ENCODE data around the gene ARHGEF10L. TPM values are rescaled to one million over a fixed set of nuclear protein-coding genes. Genes with fewer than 3 reads are reported as not detected.

Gene ARHGEF10L
- total RNA-seq, 1 donor from 2014 or later, result not detected

- intact Hi-C loops (cut with micrococcal nuclease), result no loop called here
- Mint-ChIP-seq H3K36me3 (ENCODE audit: low read depth) (no peaks in the 10 kb centered on the region), H3K27ac (no peak overlapping the region), H3K4me1 (ENCODE audit: low read depth) (no peaks in the 10 kb centered on the region), H3K27me3 (ENCODE audit: insufficient read depth) (peaks cover 2% of the 10 kb centered on the region), H3K9me3 (no peaks in the 10 kb centered on the region), H3K4me3 (no peak overlapping the region)
- no peak for DNase-seq (ENCODE audit: low spot score)
These were observed 180.4 kb downstream of the ARHGEF10L start for GRCh38 chr1:17719874-17720273.

- Mint-ChIP-seq H3K27ac (no peak overlapping the region), H3K27me3 (ENCODE audit: insufficient read depth) (peaks cover 2% of the 10 kb centered on the region), H3K9me3 (no peaks in the 10 kb centered on the region), H3K4me3 (no peak overlapping the region), H3K36me3 (ENCODE audit: low read depth) (no peaks in the 10 kb centered on the region), H3K4me1 (ENCODE audit: low read depth) (no peaks in the 10 kb centered on the region)
- DNase-seq (ENCODE audit: low spot score), result no peak
- intact Hi-C loops (cut with micrococcal nuclease), result no loop called here
These were observed 181.9 kb downstream of the ARHGEF10L start for GRCh38 chr1:17721444-17721843.

- Mint-ChIP-seq H3K4me3 (no peak overlapping the region), H3K27me3 (ENCODE audit: insufficient read depth) (peaks cover 2% of the 10 kb centered on the region), H3K4me1 (ENCODE audit: low read depth) (no peaks in the 10 kb centered on the region), H3K9me3 (no peaks in the 10 kb centered on the region), H3K36me3 (ENCODE audit: low read depth) (no peaks in the 10 kb centered on the region), H3K27ac (no peak overlapping the region)
- DNase-seq (ENCODE audit: low spot score), result no peak
- intact Hi-C loops (cut with micrococcal nuclease), result no loop called here
These were observed 184.2 kb downstream of the ARHGEF10L start for GRCh38 chr1:17723684-17724083.

GRCh38 chr1:17724150-17724549 is 184.7 kb downstream of the ARHGEF10L start:
- DNase-seq (ENCODE audit: low spot score), result no peak
- H3K4me1 Mint-ChIP-seq (ENCODE audit: low read depth), result no peaks in the 10 kb centered on the region
- H3K27me3 Mint-ChIP-seq (ENCODE audit: insufficient read depth), result peaks cover 2% of the 10 kb centered on the region
- no peak overlapping the region for H3K27ac Mint-ChIP-seq
- intact Hi-C loops (cut with micrococcal nuclease), result no loop called here
- H3K9me3 Mint-ChIP-seq, result no peaks in the 10 kb centered on the region
- no peaks in the 10 kb centered on the region for H3K36me3 Mint-ChIP-seq (ENCODE audit: low read depth)
- no peak overlapping the region for H3K4me3 Mint-ChIP-seq

- Mint-ChIP-seq H3K27ac (no peak overlapping the region), H3K36me3 (ENCODE audit: low read depth) (no peaks in the 10 kb centered on the region), H3K9me3 (no peaks in the 10 kb centered on the region), H3K4me1 (ENCODE audit: low read depth) (no peaks in the 10 kb centered on the region), H3K27me3 (ENCODE audit: insufficient read depth) (peaks cover 2% of the 10 kb centered on the region), H3K4me3 (no peak overlapping the region)
- intact Hi-C loops (cut with micrococcal nuclease), result no loop called here
- no peak for DNase-seq (ENCODE audit: low spot score)
These were observed 185.7 kb downstream of the ARHGEF10L start for GRCh38 chr1:17725084-17725719.

GRCh38 chr1:17725811-17726582 is 186.5 kb downstream of the ARHGEF10L start:
- no peak for DNase-seq (ENCODE audit: low spot score)
- no peak overlapping the region for H3K27ac Mint-ChIP-seq
- no peaks in the 10 kb centered on the region for H3K36me3 Mint-ChIP-seq (ENCODE audit: low read depth)
- H3K9me3 Mint-ChIP-seq, result no peaks in the 10 kb centered on the region
- H3K4me3 Mint-ChIP-seq, result no peak overlapping the region
- intact Hi-C loops (cut with micrococcal nuclease), result no loop called here
- H3K4me1 Mint-ChIP-seq (ENCODE audit: low read depth), result no peaks in the 10 kb centered on the region
- H3K27me3 Mint-ChIP-seq (ENCODE audit: insufficient read depth), result peaks cover 2% of the 10 kb centered on the region

- Mint-ChIP-seq H3K9me3 (no peaks in the 10 kb centered on the region), H3K4me3 (no peak overlapping the region), H3K36me3 (ENCODE audit: low read depth) (no peaks in the 10 kb centered on the region), H3K27ac (no peak overlapping the region), H3K4me1 (ENCODE audit: low read depth) (no peaks in the 10 kb centered on the region), H3K27me3 (ENCODE audit: insufficient read depth) (no peaks in the 10 kb centered on the region)
- DNase-seq (ENCODE audit: low spot score), result no peak
- intact Hi-C loops (cut with micrococcal nuclease), result no loop called here
These were observed 188.7 kb downstream of the ARHGEF10L start for GRCh38 chr1:17728123-17728712.

- Mint-ChIP-seq H3K27ac (no peak overlapping the region), H3K4me1 (ENCODE audit: low read depth) (no peaks in the 10 kb centered on the region), H3K27me3 (ENCODE audit: insufficient read depth) (no peaks in the 10 kb centered on the region), H3K36me3 (ENCODE audit: low read depth) (no peaks in the 10 kb centered on the region), H3K4me3 (no peak overlapping the region), H3K9me3 (no peaks in the 10 kb centered on the region)
- DNase-seq (ENCODE audit: low spot score), result no peak
- intact Hi-C loops (cut with micrococcal nuclease), result no loop called here
These were observed 189.8 kb downstream of the ARHGEF10L start for GRCh38 chr1:17729248-17729647.

- H3K27me3 Mint-ChIP-seq (ENCODE audit: insufficient read depth), result no peaks in the 10 kb centered on the region
- H3K36me3 Mint-ChIP-seq (ENCODE audit: low read depth), result no peaks in the 10 kb centered on the region
These were observed 190.4 kb downstream of the ARHGEF10L start for GRCh38 chr1:17729909-17730308.

GRCh38 chr1:17731460-17731859 is 192.0 kb downstream of the ARHGEF10L start:
- H3K36me3 Mint-ChIP-seq (ENCODE audit: low read depth), result no peaks in the 10 kb centered on the region
- no peaks in the 10 kb centered on the region for H3K4me1 Mint-ChIP-seq (ENCODE audit: low read depth)
- no peak for DNase-seq (ENCODE audit: low spot score)
- H3K27ac Mint-ChIP-seq, result no peak overlapping the region
- H3K9me3 Mint-ChIP-seq, result no peaks in the 10 kb centered on the region
- no peaks in the 10 kb centered on the region for H3K27me3 Mint-ChIP-seq (ENCODE audit: insufficient read depth)
- H3K4me3 Mint-ChIP-seq, result no peak overlapping the region
- intact Hi-C loops (cut with micrococcal nuclease), result no loop called here

More at GRCh38 chr1:17729909-17730308, 190.4 kb downstream of the ARHGEF10L start:
- H3K9me3 Mint-ChIP-seq, result no peaks in the 10 kb centered on the region
- H3K4me3 Mint-ChIP-seq, result no peak overlapping the region
- no peaks in the 10 kb centered on the region for H3K4me1 Mint-ChIP-seq (ENCODE audit: low read depth)
- H3K27ac Mint-ChIP-seq, result no peak overlapping the region
- intact Hi-C loops (cut with micrococcal nuclease), result no loop called here
- no peak for DNase-seq (ENCODE audit: low spot score)

GRCh38 chr1:17732475-17732874 is 193.0 kb downstream of the ARHGEF10L start:
- H3K27me3 Mint-ChIP-seq (ENCODE audit: insufficient read depth), result no peaks in the 10 kb centered on the region
- no peak for DNase-seq (ENCODE audit: low spot score)
- no peak overlapping the region for H3K4me3 Mint-ChIP-seq
- H3K36me3 Mint-ChIP-seq (ENCODE audit: low read depth), result no peaks in the 10 kb centered on the region
- intact Hi-C loops (cut with micrococcal nuclease), result no loop called here
- no peak overlapping the region for H3K27ac Mint-ChIP-seq
- no peaks in the 10 kb centered on the region for H3K4me1 Mint-ChIP-seq (ENCODE audit: low read depth)
- no peaks in the 10 kb centered on the region for H3K9me3 Mint-ChIP-seq

- Mint-ChIP-seq H3K27me3 (ENCODE audit: insufficient read depth) (no peaks in the 10 kb centered on the region), H3K9me3 (no peaks in the 10 kb centered on the region), H3K4me1 (ENCODE audit: low read depth) (no peaks in the 10 kb centered on the region), H3K4me3 (no peak overlapping the region), H3K27ac (no peak overlapping the region), H3K36me3 (ENCODE audit: low read depth) (no peaks in the 10 kb centered on the region)
- no peak for DNase-seq (ENCODE audit: low spot score)
- intact Hi-C loops (cut with micrococcal nuclease), result no loop called here
These were observed 194.2 kb downstream of the ARHGEF10L start for GRCh38 chr1:17733661-17734060.

- Mint-ChIP-seq H3K9me3 (no peaks in the 10 kb centered on the region), H3K4me1 (ENCODE audit: low read depth) (no peaks in the 10 kb centered on the region), H3K36me3 (ENCODE audit: low read depth) (no peaks in the 10 kb centered on the region), H3K27ac (no peak overlapping the region), H3K4me3 (no peak overlapping the region), H3K27me3 (ENCODE audit: insufficient read depth) (no peaks in the 10 kb centered on the region)
- intact Hi-C loops (cut with micrococcal nuclease), result no loop called here
- no peak for DNase-seq (ENCODE audit: low spot score)
These were observed 195.1 kb downstream of the ARHGEF10L start for GRCh38 chr1:17734609-17735008.

All from activated T-helper 1 cell treated with anti-CD3 and anti-CD28 coated beads, Interleukin-12 subunit alpha, Interleukin-12 subunit beta, Interleukin-2, Interleukin-4 antibody, amounts not matched to agents 30 ng/mL and 10 ng/mL and 1 ng/mL, durations not matched to agents 14 hours and 24 hours and 36 hours (primary cell).